Panc1 (cell line): ENCODE measurements around the gene PSMD3. TPM values are rescaled to one million over a fixed set of nuclear protein-coding genes. Genes with fewer than 3 reads are reported as not detected.

Source experiments
- microRNA-seq: library from miRNA; unstranded; fragments of <30 nt; microRNA quantifications from one replicate; pipeline ENCODE4 v1.1.0, GENCODE V29; 2020; ENCODE audit not compliant: unreplicated experiment
- total RNA-seq: library from RNA; stranded (reverse); gene quantifications from one replicate; pipeline ENCODE4 v1.2.1, GENCODE V29; 2021; ENCODE audit not compliant: unreplicated experiment

The PSMD3 gene
- total RNA-seq, 1 experiment from 2014 or later, result 175 TPM

Small RNAs within 50 kb of the gene (microRNA-seq; reads per million reads assigned to microRNA genes)
- 2.2 reads per million for gene MIR6884

Other genes starting within 250 kb of the PSMD3 start
- 2.8 TPM for gene GRB7, start 242.9 kb upstream of the PSMD3 start, total RNA-seq
- 0.59 TPM for gene IKZF3, start 116.5 kb upstream of the PSMD3 start, total RNA-seq
- gene ZPBP2, start 112.6 kb upstream of the PSMD3 start, total RNA-seq, result not detected
- gene GSDMB, start 62.2 kb upstream of the PSMD3 start, total RNA-seq, result 2.9 TPM
- 55.1 TPM for gene ORMDL3, start 53.2 kb upstream of the PSMD3 start, total RNA-seq
- not detected for gene LRRC3C, start 53.1 kb upstream of the PSMD3 start, total RNA-seq
- not detected for gene GSDMA, start 17.8 kb upstream of the PSMD3 start, total RNA-seq
- not detected for gene CSF3, start 34.6 kb downstream of the PSMD3 start, total RNA-seq
- gene MED24, start 73.6 kb downstream of the PSMD3 start, total RNA-seq, result 93.9 TPM
- gene THRA, start 82.2 kb downstream of the PSMD3 start, total RNA-seq, result 11.7 TPM
- 8.8 TPM for gene NR1D1, start 119.8 kb downstream of the PSMD3 start, total RNA-seq
- gene MSL1, start 141.2 kb downstream of the PSMD3 start, total RNA-seq, result 96.3 TPM
- gene CASC3, start 159.7 kb downstream of the PSMD3 start, total RNA-seq, result 97.4 TPM
- gene RAPGEFL1, start 196.7 kb downstream of the PSMD3 start, total RNA-seq, result 6.5 TPM
- gene WIPF2, start 238.5 kb downstream of the PSMD3 start, total RNA-seq, result 45.9 TPM